Mesothelial cell of epicardium (in vitro differentiated cells): ENCODE data around the gene TAOK3. TPM values are rescaled to one million over a fixed set of nuclear protein-coding genes. Genes with fewer than 3 reads are reported as not detected.

ENCODE experiments used
- DNase-seq, 2 experiments: peaks; one replicate each; pipeline ENCODE4 v3.0.0; 2021; ENCODE audit warnings: low spot score in 2 of 2; ENCODE audit not compliant: unreplicated experiment in 2 of 2
- H3K27ac Mint-ChIP-seq: 2 replicates; pipeline ENCODE4 v1.8.0; 2021; ENCODE audit warnings: mixed read lengths
- H3K27me3 Mint-ChIP-seq: 2 replicates; pipeline ENCODE4 v1.8.0; 2021; ENCODE audit warnings: low read depth, mixed read lengths
- H3K36me3 Mint-ChIP-seq: 2 replicates; pipeline ENCODE4 v1.8.0; 2021; ENCODE audit warnings: mixed read lengths
- H3K4me1 Mint-ChIP-seq: 2 replicates; pipeline ENCODE4 v1.8.0; 2021; ENCODE audit warnings: mixed read lengths
- H3K4me3 Mint-ChIP-seq: 2 replicates; pipeline ENCODE4 v1.8.0; 2021; ENCODE audit warnings: mild to moderate bottlenecking, moderate library complexity, mixed read lengths
- H3K9me3 Mint-ChIP-seq: 2 replicates; pipeline ENCODE4 v1.8.0; 2021; ENCODE audit warnings: mixed read lengths
- total RNA-seq: library from RNA; stranded (reverse); gene quantifications from 3 replicates; pipeline ENCODE4 v1.2.1, GENCODE V29; 2021
- TF ChIP-seq, protein P1 (sequence below): fragments of 200-600 bp; sonication (generic); IDR thresholded peaks from one replicate; pipeline ENCODE4 v1.5.0; 2021; ENCODE audit warnings: antibody characterized with exemption; ENCODE audit not compliant: unreplicated experiment

The TAOK3 gene
- total RNA-seq, 1 donor from 2014 or later: 27.7 TPM

DNA sequence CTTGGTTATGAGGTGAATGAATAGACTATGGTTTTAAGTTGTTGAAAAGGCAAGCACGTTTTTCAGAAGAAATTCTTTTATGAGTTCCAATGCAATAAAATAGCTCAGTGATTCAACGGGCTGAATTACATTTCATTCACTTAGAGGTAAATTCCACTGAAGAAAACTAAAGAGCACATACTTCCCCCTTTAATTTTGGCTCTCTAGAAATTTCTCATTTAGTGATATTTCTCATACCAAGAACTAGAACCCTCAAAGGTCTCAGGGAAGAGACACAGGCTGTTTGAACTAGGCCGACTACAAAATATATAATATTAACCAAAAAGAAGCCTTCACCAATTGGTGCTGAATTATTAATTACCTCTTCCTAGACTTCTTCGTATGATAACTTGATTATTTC, 68.6 kb downstream of the TAOK3 start:
- Mint-ChIP-seq H3K4me1 (peaks cover 16% of the 10 kb centered on the region), H3K27me3 (no peaks in the 10 kb centered on the region), H3K4me3 (no peak overlapping the region), H3K9me3 (no peaks in the 10 kb centered on the region), H3K27ac (no peak overlapping the region), H3K36me3 (no peaks in the 10 kb centered on the region)
- DNase-seq: no peak
- TF ChIP-seq, protein P1, sequence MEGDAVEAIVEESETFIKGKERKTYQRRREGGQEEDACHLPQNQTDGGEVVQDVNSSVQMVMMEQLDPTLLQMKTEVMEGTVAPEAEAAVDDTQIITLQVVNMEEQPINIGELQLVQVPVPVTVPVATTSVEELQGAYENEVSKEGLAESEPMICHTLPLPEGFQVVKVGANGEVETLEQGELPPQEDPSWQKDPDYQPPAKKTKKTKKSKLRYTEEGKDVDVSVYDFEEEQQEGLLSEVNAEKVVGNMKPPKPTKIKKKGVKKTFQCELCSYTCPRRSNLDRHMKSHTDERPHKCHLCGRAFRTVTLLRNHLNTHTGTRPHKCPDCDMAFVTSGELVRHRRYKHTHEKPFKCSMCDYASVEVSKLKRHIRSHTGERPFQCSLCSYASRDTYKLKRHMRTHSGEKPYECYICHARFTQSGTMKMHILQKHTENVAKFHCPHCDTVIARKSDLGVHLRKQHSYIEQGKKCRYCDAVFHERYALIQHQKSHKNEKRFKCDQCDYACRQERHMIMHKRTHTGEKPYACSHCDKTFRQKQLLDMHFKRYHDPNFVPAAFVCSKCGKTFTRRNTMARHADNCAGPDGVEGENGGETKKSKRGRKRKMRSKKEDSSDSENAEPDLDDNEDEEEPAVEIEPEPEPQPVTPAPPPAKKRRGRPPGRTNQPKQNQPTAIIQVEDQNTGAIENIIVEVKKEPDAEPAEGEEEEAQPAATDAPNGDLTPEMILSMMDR: no peak

DNA sequence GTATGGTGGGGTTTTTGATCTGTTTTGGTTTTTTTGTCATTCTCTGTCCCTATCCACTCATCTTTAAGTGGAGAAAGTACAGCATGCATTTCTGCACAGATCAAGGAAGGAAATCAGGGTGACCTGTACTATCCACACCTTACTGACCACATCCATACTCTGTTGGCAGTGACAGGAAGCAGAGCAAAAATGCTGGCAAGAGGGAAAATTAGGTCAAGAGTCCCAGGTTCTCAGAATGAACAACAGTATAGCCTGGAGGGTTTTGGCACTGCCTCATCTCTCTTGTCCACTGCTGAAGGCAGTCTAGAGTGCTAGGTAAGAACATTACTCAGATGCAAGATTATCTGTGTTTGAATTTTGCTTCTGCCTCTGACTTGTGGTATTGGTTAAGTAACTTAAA, 70.7 kb downstream of the TAOK3 start:
- Mint-ChIP-seq H3K36me3 (no peaks in the 10 kb centered on the region), H3K27me3 (no peaks in the 10 kb centered on the region), H3K9me3 (no peaks in the 10 kb centered on the region), H3K4me1 (peaks cover 10% of the 10 kb centered on the region), H3K27ac (no peak overlapping the region), H3K4me3 (no peak overlapping the region)
- TF ChIP-seq, protein P1: no peak
- DNase-seq: no peak

DNA sequence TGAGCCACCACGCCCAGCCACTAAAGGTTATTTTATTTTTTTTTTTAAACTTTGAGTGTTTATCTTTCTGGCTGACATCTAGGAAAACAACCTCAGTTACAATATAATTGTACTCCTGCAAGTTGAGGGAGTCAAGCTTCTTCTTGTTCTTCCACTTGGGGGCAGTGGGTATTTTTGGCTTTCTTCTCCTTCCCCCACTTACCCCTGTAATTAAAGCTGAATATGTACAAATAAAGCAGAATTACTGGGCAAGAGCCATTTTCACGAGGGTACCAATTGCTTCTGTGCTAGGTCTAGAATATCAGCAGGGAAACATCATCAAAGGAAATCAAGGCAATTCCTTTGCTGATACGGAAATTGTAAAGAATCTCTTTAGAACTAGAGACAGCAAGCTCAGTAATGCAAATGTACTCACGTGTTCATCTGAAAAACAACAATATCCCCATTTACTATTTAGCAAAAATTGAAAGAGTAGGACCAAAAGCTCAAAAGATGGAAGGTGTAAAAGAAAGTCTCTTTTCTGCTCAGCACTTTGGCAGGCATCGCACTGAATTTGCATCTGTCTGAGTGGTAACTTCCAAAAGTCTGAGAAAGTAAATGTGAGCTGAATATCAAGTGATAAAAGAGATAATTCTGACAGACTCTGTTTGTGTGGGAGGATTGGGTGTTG, 72.8 kb downstream of the TAOK3 start:
- DNase-seq: no peak
- no peaks in the 10 kb centered on the region for H3K36me3 Mint-ChIP-seq
- no peak overlapping the region for H3K27ac Mint-ChIP-seq
- peaks cover 9% of the 10 kb centered on the region for H3K4me1 Mint-ChIP-seq
- H3K4me3 Mint-ChIP-seq: no peak overlapping the region
- H3K27me3 Mint-ChIP-seq: no peaks in the 10 kb centered on the region
- TF ChIP-seq, protein P1: no peak
- no peaks in the 10 kb centered on the region for H3K9me3 Mint-ChIP-seq

DNA sequence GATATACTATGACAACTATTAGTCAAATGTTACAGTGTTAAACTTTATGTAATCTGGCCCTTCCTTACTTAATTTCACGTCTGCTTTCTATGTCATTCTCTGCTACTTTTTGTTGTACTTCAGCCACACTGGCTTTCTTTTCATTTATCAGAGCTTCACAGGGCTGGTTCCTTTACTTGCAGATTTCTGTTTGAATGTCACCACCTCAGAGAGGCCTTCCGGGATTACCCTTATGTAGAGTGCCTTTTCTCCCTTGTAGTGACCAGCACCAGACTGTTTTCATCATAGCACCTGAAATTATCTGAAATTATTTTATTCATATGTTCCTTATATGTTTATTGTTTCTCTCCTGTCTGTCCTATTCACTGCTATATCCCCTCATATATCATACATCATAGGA, 75.4 kb downstream of the TAOK3 start:
- Mint-ChIP-seq H3K9me3 (no peaks in the 10 kb centered on the region), H3K4me1 (peaks cover 6% of the 10 kb centered on the region), H3K27ac (no peak overlapping the region), H3K4me3 (no peak overlapping the region), H3K27me3 (no peaks in the 10 kb centered on the region), H3K36me3 (no peaks in the 10 kb centered on the region)
- DNase-seq: no peak
- TF ChIP-seq, protein P1: no peak

DNA sequence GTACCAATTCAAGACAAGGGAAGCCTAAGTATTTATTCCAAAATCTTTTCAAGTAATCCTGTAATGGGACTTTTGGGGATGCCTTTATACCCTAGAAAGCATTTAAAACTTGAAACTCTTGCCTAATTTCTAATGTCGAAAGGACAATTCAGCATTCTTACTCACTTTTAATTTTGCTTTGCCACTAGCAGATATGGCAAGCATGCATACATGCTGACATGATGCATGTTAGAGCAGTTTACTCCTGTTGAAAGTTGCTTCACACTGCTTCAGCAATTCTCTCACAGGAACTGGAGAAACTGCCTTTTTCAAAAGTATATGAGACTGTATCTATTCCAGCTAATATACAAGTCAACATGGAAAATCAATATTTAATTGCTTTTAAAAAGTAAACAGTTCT, 79.9 kb downstream of the TAOK3 start:
- Mint-ChIP-seq H3K27ac (no peak overlapping the region), H3K4me3 (no peak overlapping the region), H3K9me3 (no peaks in the 10 kb centered on the region), H3K36me3 (no peaks in the 10 kb centered on the region), H3K4me1 (peaks cover 5% of the 10 kb centered on the region), H3K27me3 (no peaks in the 10 kb centered on the region)
- TF ChIP-seq, protein P1: no peak
- no peak for DNase-seq
